MM.1S (cell line): ENCODE measurements around the gene UBAC2.

Source experiments
- DNase-seq: peaks from one replicate; pipeline ENCODE4 v3.0.0-alpha.2; 2015
- H2AFZ ChIP-seq: fragments of 300-600 bp; sonication (generic); 2 replicates; pipeline ENCODE4 v1.6.0; 2016; ENCODE audit warnings: antibody characterized with exemption, low read length
- H3F3A ChIP-seq: fragments of 300-600 bp; sonication (generic); 2 replicates; pipeline ENCODE4 v1.6.1; 2016; ENCODE audit warnings: mild to moderate bottlenecking, antibody characterized with exemption, low read length, moderate library complexity, mixed read lengths; ENCODE audit not compliant: insufficient read depth
- H3K27ac ChIP-seq: fragments of 300-600 bp; sonication (generic); 2 replicates; pipeline ENCODE4 v1.5.1; 2016; ENCODE audit warnings: mild to moderate bottlenecking, low read length
- H3K27me3 ChIP-seq: fragments of 300-600 bp; sonication (generic); replicated peaks from 2 replicates; pipeline ENCODE4 v1.6.0; 2016; ENCODE audit warnings: low read length; ENCODE audit not compliant: insufficient read depth
- H3K36me3 ChIP-seq: fragments of 300-600 bp; sonication (generic); replicated peaks from 2 replicates; pipeline ENCODE4 v1.6.1; 2016; ENCODE audit warnings: mild to moderate bottlenecking, low read length, mixed read lengths; ENCODE audit not compliant: insufficient read depth
- H3K4me1 ChIP-seq: fragments of 300-600 bp; sonication (generic); 2 replicates; pipeline ENCODE4 v1.6.1; 2016; ENCODE audit warnings: low read length, mixed read lengths
- H3K4me2 ChIP-seq: fragments of 300-600 bp; sonication (generic); 2 replicates; pipeline ENCODE4 v1.6.0; 2016; ENCODE audit warnings: low read depth, low read length
- H3K4me3 ChIP-seq: fragments of 300-600 bp; sonication (generic); 2 replicates; pipeline ENCODE4 v1.5.1; 2016; ENCODE audit warnings: low read length, mixed read lengths
- H3K79me2 ChIP-seq: fragments of 300-600 bp; sonication (generic); 2 replicates; pipeline ENCODE4 v1.6.1; 2016; ENCODE audit warnings: mixed run types, low read length, mixed read lengths
- H3K9ac ChIP-seq: fragments of 300-600 bp; sonication (generic); 2 replicates; pipeline ENCODE4 v1.6.1; 2016; ENCODE audit warnings: low read length, mixed read lengths
- H3K9me2 ChIP-seq: fragments of 300-600 bp; sonication (generic); replicated peaks from 2 replicates; pipeline ENCODE4 v1.6.1; 2016; ENCODE audit warnings: mild to moderate bottlenecking, low read length, mixed read lengths; ENCODE audit not compliant: insufficient read depth
- H3K9me3 ChIP-seq: fragments of 300-600 bp; sonication (generic); replicated peaks from 2 replicates; pipeline ENCODE4 v1.6.1; 2016; ENCODE audit warnings: mild to moderate bottlenecking, low read length, mixed read lengths; ENCODE audit not compliant: insufficient read depth
- H4K20me1 ChIP-seq: fragments of 300-600 bp; sonication (generic); 2 replicates; pipeline ENCODE4 v1.6.1; 2016; ENCODE audit warnings: mild to moderate bottlenecking, low read length, moderate library complexity, mixed read lengths; ENCODE audit not compliant: insufficient read depth
- EZH2 ChIP-seq: fragments of 300-600 bp; sonication (generic); optimal IDR thresholded peaks from 2 replicates; pipeline ENCODE3; 2017; ENCODE audit warnings: low read depth, mild to moderate bottlenecking, antibody characterized with exemption, low read length, mixed read lengths
- EZH2phosphoT487 ChIP-seq: fragments of 300-600 bp; sonication (generic); IDR thresholded peaks from 2 replicates; pipeline ENCODE4 v1.6.1; 2018; ENCODE audit warnings: antibody characterized with exemption, low read length
- TF ChIP-seq, protein P1 (sequence below): fragments of 300-600 bp; sonication (generic); IDR thresholded peaks from 2 replicates; pipeline ENCODE4 v1.5.1; 2016; ENCODE audit warnings: antibody characterized with exemption, low read length, mixed read lengths

Gene UBAC2

GRCh38 chr13:99385940-99386339 is 185.3 kb downstream of the UBAC2 start:
- no peaks in the 10 kb centered on the region for H3K36me3 ChIP-seq
- no peak overlapping the region for H2AFZ ChIP-seq
- H3F3A ChIP-seq, result no peaks in the 10 kb centered on the region
- no peak overlapping the region for H3K4me3 ChIP-seq
- no peaks in the 10 kb centered on the region for H3K79me2 ChIP-seq
- no peaks in the 10 kb centered on the region for H3K4me1 ChIP-seq
- H3K27ac ChIP-seq, result no peak overlapping the region
- no peak for DNase-seq
- no peak overlapping the region for H3K4me2 ChIP-seq
- no peaks in the 10 kb centered on the region for H4K20me1 ChIP-seq
- no peaks in the 10 kb centered on the region for H3K9me2 ChIP-seq
- H3K9me3 ChIP-seq, result no peaks in the 10 kb centered on the region
- TF ChIP-seq, protein P1, sequence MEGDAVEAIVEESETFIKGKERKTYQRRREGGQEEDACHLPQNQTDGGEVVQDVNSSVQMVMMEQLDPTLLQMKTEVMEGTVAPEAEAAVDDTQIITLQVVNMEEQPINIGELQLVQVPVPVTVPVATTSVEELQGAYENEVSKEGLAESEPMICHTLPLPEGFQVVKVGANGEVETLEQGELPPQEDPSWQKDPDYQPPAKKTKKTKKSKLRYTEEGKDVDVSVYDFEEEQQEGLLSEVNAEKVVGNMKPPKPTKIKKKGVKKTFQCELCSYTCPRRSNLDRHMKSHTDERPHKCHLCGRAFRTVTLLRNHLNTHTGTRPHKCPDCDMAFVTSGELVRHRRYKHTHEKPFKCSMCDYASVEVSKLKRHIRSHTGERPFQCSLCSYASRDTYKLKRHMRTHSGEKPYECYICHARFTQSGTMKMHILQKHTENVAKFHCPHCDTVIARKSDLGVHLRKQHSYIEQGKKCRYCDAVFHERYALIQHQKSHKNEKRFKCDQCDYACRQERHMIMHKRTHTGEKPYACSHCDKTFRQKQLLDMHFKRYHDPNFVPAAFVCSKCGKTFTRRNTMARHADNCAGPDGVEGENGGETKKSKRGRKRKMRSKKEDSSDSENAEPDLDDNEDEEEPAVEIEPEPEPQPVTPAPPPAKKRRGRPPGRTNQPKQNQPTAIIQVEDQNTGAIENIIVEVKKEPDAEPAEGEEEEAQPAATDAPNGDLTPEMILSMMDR, result no peak
- TF ChIP-seq EZH2phosphoT487 (no peak), EZH2 (no peak)
- H3K27me3 ChIP-seq, result no peaks in the 10 kb centered on the region
- no peak overlapping the region for H3K9ac ChIP-seq

DNA sequence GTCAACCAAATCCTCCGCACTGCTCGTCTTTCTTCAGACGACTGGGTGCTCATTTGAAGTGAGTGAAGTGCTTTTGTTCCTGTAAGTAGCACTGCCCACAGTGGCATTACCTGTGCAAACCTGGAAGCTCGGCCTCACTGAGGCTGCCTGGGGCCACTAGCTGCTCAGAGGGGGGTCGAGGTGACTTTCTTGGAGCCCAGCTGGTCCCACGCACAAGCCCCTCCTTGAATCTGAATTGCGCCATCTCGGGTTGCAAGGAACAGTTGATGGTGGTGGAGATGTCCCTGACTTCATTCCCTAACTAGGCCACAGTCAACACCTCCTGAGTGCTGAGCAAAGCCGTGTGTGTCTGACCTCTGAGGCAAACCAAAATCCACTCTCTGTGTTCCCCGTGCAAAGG is 185.8 kb downstream of the UBAC2 start:
- no peak overlapping the region for H3K9ac ChIP-seq
- no peaks in the 10 kb centered on the region for H3K27me3 ChIP-seq
- H3K27ac ChIP-seq, result no peak overlapping the region
- TF ChIP-seq, protein P1, result no peak
- TF ChIP-seq EZH2 (no peak), EZH2phosphoT487 (no peak)
- H3F3A ChIP-seq, result no peaks in the 10 kb centered on the region
- H3K9me2 ChIP-seq, result no peaks in the 10 kb centered on the region
- no peaks in the 10 kb centered on the region for H3K9me3 ChIP-seq
- no peak for DNase-seq
- no peaks in the 10 kb centered on the region for H3K79me2 ChIP-seq
- no peaks in the 10 kb centered on the region for H4K20me1 ChIP-seq
- no peaks in the 10 kb centered on the region for H3K36me3 ChIP-seq
- H3K4me2 ChIP-seq, result no peak overlapping the region
- H2AFZ ChIP-seq, result no peak overlapping the region
- no peaks in the 10 kb centered on the region for H3K4me1 ChIP-seq
- no peak overlapping the region for H3K4me3 ChIP-seq

- Histone ChIP-seq H3K4me2 (no peak overlapping the region), H2AFZ (no peak overlapping the region)
- DNase-seq, result peak; percentile 57
Measured at GRCh38 chr13:99386911-99387788, 186.5 kb downstream of the UBAC2 start.

More at GRCh38 chr13:99386911-99387788, 186.5 kb downstream of the UBAC2 start:
- H4K20me1 ChIP-seq, result no peaks in the 10 kb centered on the region
- H3K27ac ChIP-seq, result no peak overlapping the region
- no peaks in the 10 kb centered on the region for H3K4me1 ChIP-seq
- TF ChIP-seq, protein P1, result peak; percentile 81
- TF ChIP-seq EZH2 (no peak), EZH2phosphoT487 (no peak)
- no peaks in the 10 kb centered on the region for H3K36me3 ChIP-seq
- H3F3A ChIP-seq, result no peaks in the 10 kb centered on the region
- no peaks in the 10 kb centered on the region for H3K27me3 ChIP-seq
- no peaks in the 10 kb centered on the region for H3K9me3 ChIP-seq
- no peak overlapping the region for H3K9ac ChIP-seq
- no peak overlapping the region for H3K4me3 ChIP-seq
- H3K9me2 ChIP-seq, result no peaks in the 10 kb centered on the region
- no peaks in the 10 kb centered on the region for H3K79me2 ChIP-seq
